ENCODE data around the gene PROKR2.

Gene PROKR2

DNA sequence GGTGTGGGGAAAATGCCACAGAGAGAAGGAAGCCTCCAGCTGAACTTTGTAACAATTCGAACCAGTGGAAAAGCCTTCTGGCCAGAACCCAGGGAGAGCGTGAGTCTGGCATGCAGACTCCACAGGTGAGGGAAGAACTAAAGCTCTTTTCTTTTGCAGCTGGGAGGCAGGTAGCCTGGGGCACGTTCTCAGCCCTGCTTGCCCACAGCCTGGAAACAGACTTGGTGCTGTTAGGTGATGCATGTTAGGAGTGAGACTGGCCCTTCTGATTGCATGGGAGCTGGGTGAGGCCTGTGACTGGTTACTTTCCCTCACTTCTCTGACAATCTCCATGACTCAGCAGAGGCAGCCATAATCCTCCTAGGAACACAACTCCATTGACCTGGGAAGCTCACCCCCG lies 34.2 kb downstream of the PROKR2 start:
- no peak for DNase-seq (ENCODE audit: low read depth)

DNA sequence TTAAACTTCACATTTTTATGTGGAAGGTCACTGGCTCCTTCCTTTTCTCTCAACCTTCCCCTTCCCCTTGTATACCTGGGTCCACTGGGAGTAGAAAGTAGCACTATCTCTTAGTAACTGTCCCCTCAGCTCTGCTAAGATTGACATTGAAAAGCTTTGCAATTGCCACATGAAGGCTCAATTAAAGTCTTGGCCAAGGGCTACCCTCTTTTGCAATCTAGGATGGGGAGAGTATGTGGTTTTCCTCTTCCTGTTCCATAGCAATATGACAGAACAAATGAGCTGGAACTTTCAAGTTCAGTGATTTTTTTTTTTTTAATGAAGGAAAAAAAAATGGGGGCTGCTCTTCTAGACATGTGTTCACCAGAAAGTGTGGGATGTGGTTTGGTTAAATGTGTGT lies 37.1 kb downstream of the PROKR2 start:
- no peak for DNase-seq (ENCODE audit: low read depth)

GRCh38 chr20:5272268-5272667 lies 44.5 kb downstream of the PROKR2 start:
- no peak for DNase-seq (ENCODE audit: low read depth)

- DNase-seq (ENCODE audit: low read depth): no peak
Measured at GRCh38 chr20:5270603-5271002, 46.2 kb downstream of the PROKR2 start.

DNA sequence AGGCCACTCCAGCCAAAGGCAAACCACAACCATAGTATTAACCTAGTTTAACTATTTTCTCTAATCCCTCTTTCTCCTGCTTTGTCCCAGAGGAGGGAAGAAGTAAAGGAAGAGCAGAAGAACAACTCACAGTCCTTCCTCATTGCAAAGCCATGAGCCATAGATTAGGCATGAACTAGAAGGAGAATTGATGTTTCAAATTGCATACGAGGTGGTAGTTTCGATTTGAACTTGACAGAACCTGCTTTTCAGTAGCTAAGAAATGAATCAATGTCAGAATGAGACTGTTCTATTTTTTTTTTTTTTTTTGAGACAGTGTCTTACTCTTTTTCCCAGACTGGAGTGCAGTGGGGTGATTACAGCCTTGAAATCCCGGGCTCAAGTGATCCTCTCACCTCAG lies 48.3 kb downstream of the PROKR2 start:
- no peak for DNase-seq (ENCODE audit: low read depth)

DNA sequence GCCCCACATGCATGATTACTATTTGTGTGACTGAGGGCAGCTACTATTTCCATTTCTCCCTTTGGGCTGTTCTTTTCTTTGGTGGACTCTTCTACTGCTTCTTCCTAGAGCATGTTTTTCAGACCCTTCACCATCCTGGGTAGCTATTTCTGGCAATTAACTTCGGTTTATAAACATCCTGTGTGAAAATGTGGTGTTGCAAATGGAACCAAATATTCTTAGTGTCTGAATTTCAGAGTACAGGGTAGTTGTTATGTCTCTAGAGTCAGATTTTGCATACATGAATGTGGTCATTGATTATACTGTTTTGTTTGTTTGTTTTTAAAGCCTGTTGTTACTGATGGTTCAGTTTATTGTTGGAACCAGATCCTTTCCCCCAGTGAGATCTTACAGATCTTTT lies 49.7 kb downstream of the PROKR2 start:
- no peak for DNase-seq (ENCODE audit: low read depth)

All from activated gamma-delta T cell treated with anti-CD3 and anti-CD28 coated beads, Interleukin-2, amount 50 U/mL, for 16 hours (primary cell).